Endothelial cell (in vitro differentiated cells): Measurements from ENCODE around the gene TTC19. TPM values are rescaled to one million over a fixed set of nuclear protein-coding genes. Genes with fewer than 3 reads are reported as not detected.
A peak's percentile ranks its signal among the peaks of the same experiment; 100 is the strongest.

Experiments
- DNase-seq: peaks from one replicate; pipeline ENCODE4 v3.0.0; 2021; ENCODE audit warnings: low spot score
- H3K27ac Mint-ChIP-seq: one replicate; pipeline ENCODE4 v1.8.0; 2021; ENCODE audit warnings: mixed read lengths, inconsistent platforms; ENCODE audit not compliant: unreplicated experiment
- H3K27me3 Mint-ChIP-seq: one replicate; pipeline ENCODE4 v1.8.0; 2021; ENCODE audit warnings: mild to moderate bottlenecking, moderate library complexity, mixed read lengths, inconsistent platforms; ENCODE audit not compliant: unreplicated experiment
- H3K36me3 Mint-ChIP-seq: one replicate; pipeline ENCODE4 v1.8.0; 2021; ENCODE audit warnings: mild to moderate bottlenecking, low read depth, mixed read lengths, inconsistent platforms; ENCODE audit not compliant: unreplicated experiment
- H3K4me1 Mint-ChIP-seq: one replicate; pipeline ENCODE4 v1.8.0; 2021; ENCODE audit warnings: mild to moderate bottlenecking, mixed read lengths, inconsistent platforms; ENCODE audit not compliant: unreplicated experiment
- H3K4me3 Mint-ChIP-seq: one replicate; pipeline ENCODE4 v1.8.0; 2021; ENCODE audit warnings: mild to moderate bottlenecking, mixed read lengths, inconsistent platforms; ENCODE audit not compliant: unreplicated experiment
- H3K9me3 Mint-ChIP-seq: one replicate; pipeline ENCODE4 v1.8.0; 2021; ENCODE audit warnings: mixed read lengths, inconsistent platforms; ENCODE audit not compliant: unreplicated experiment
- CTCF ChIP-seq: fragments of 200-600 bp; sonication (generic); IDR thresholded peaks from one replicate; pipeline ENCODE4 v1.5.0; 2021; ENCODE audit warnings: antibody characterized with exemption; ENCODE audit not compliant: unreplicated experiment
- long read RNA-seq: library from polyadenylated mRNA; unstranded; transcript quantifications from one replicate; pipeline ENCODE4 v2.0.0, GENCODE V29; 2020; ENCODE audit not compliant: unreplicated experiment
- total RNA-seq: library from RNA; stranded (reverse); fragmentation: NEBNext Ultra II Directional; extraction: Animal tissue kit (Norgen Biotek cat#: 25700); gene quantifications from one replicate; pipeline ENCODE4 v1.2.1, GENCODE V29; 2021; ENCODE audit not compliant: unreplicated experiment

Gene TTC19
- 29.6 TPM for total RNA-seq
- long read RNA-seq, transcript TTC19-201 (10 exons, 3,002 nt), result major isoform, 16 of 22 reads
- long read RNA-seq, partial matches to known transcripts, result 1 of 22 reads
- long read RNA-seq, other reads (novel, unspliced or antisense), result 3 of 22 reads

GRCh38 chr17:15999141-15999973, at the start of gene TTC19, which contains the start of gene ZSWIM7:
Gene TTC19 (plus strand): TSS chr17:15999824. CDS start chr17:15999849, 25 bp downstream.
Gene ZSWIM7 (minus strand): TSS chr17:15999704. CDS start chr17:15999594, 110 bp downstream.
- no peak for TF ChIP-seq CTCF
- Mint-ChIP-seq H3K4me3 (peak within 1 kb of the TSS; percentile 96), H3K36me3 (peaks cover 39% of the 10 kb centered on the region), H3K27me3 (peaks cover 12% of the 10 kb centered on the region), H3K27ac (peak within 1 kb of the TSS; percentile 88), H3K9me3 (no peaks in the 10 kb centered on the region), H3K4me1 (peaks cover 18% of the 10 kb centered on the region)
- DNase-seq, result peak; percentile 95

GRCh38 chr17:15951368-15952047, 48.1 kb upstream of the TTC19 start:
- no peak for TF ChIP-seq CTCF
- Mint-ChIP-seq H3K9me3 (no peaks in the 10 kb centered on the region), H3K27me3 (peaks cover 8% of the 10 kb centered on the region), H3K4me1 (peaks cover 11% of the 10 kb centered on the region), H3K27ac (no peak overlapping the region), H3K36me3 (peaks cover 8% of the 10 kb centered on the region), H3K4me3 (no peak overlapping the region)
- DNase-seq, result no peak

GRCh38 chr17:15952048-15952532, 47.5 kb upstream of the TTC19 start:
- no peak overlapping the region for H3K27ac Mint-ChIP-seq
- H3K9me3 Mint-ChIP-seq, result no peaks in the 10 kb centered on the region
- H3K27me3 Mint-ChIP-seq, result peaks cover 4% of the 10 kb centered on the region
- TF ChIP-seq CTCF, result no peak
- H3K4me3 Mint-ChIP-seq, result no peak overlapping the region
- H3K4me1 Mint-ChIP-seq, result peaks cover 6% of the 10 kb centered on the region
- no peak for DNase-seq
- peaks cover 6% of the 10 kb centered on the region for H3K36me3 Mint-ChIP-seq

- Mint-ChIP-seq H3K27me3 (no peaks in the 10 kb centered on the region), H3K4me1 (peaks cover 3% of the 10 kb centered on the region), H3K36me3 (peaks cover 6% of the 10 kb centered on the region), H3K9me3 (no peaks in the 10 kb centered on the region), H3K4me3 (no peak overlapping the region), H3K27ac (no peak overlapping the region)
- no peak for TF ChIP-seq CTCF
- DNase-seq, result no peak
Observed at GRCh38 chr17:15952916-15953790, 46.5 kb upstream of the TTC19 start.
